Endothelial cell of umbilical vein (primary cell): ENCODE measurements around the gene FAM234B. TPM values are rescaled to one million over a fixed set of nuclear protein-coding genes. Genes with fewer than 3 reads are reported as not detected.

ENCODE experiments used
- BruUV-seq: library from RNA; stranded (reverse); fragments of 400-500 nt; replicated peaks from 2 replicates; lab custom pipeline; 2021; lab: Mats Ljungman, UMichigan
- CTCF ChIA-PET: fragments of 300-600, 350-600 bp; sonication (Branson Sonifier 250); formaldehyde crosslinking; loops from one replicate; lab custom pipeline; 2021; ENCODE audit warnings: antibody characterized with exemption, inconsistent platforms; lab: Charles Lee
- POLR2A ChIA-PET: fragments of 300-600, 350-600 bp; sonication (Branson Sonifier 250); formaldehyde crosslinking; loops from one replicate; lab custom pipeline; 2021; ENCODE audit warnings: antibody characterized with exemption, inconsistent platforms; lab: Charles Lee
- DNase-seq: peaks from one replicate; pipeline ENCODE4 v3.0.0-alpha.2; 2011; ENCODE audit warnings: low read depth, low spot score
- FAIRE-seq: peaks from 2 replicates; lab custom pipeline; 2011; peaks lifted over from hg19 to GRCh38; lab: Jason Lieb, UNC
- H2AFZ ChIP-seq: 2 replicates; pipeline ENCODE4 v1.6.0; 2012; ENCODE audit warnings: low read depth, low read length, control low read depth, inconsistent platforms
- H3K27ac ChIP-seq: 2 replicates; pipeline ENCODE4 v1.5.1; 2011; ENCODE audit warnings: low read depth, mild to moderate bottlenecking, control low read depth, low read length, moderate library complexity; ENCODE audit not compliant: insufficient read depth
- H3K27me3 ChIP-seq, 2 experiments: 2 replicates each; pipeline versions ENCODE4 v1.6.0 to v1.6.1; 2011; ENCODE audit warnings: low read length in 2 of 2, mixed read lengths in 1 of 2; ENCODE audit not compliant: control insufficient read depth in 2 of 2, insufficient read depth in 2 of 2
- H3K36me3 ChIP-seq, 2 experiments: 2 replicates in 1 of 2; 3 replicates in 1 of 2; pipeline ENCODE4 v1.5.1; 2011; ENCODE audit warnings: low read length in 2 of 2, mild to moderate bottlenecking in 1 of 2, moderate library complexity in 1 of 2; ENCODE audit not compliant: control insufficient read depth in 2 of 2, insufficient read depth in 2 of 2; ENCODE audit errors: extremely low read depth in 1 of 2
- H3K4me1 ChIP-seq: 3 replicates; pipeline ENCODE4 v1.5.1; 2011; ENCODE audit warnings: mild to moderate bottlenecking, low read length; ENCODE audit not compliant: control insufficient read depth, insufficient read depth; ENCODE audit errors: extremely low read depth
- H3K4me2 ChIP-seq: 2 replicates; pipeline ENCODE4 v1.6.1; 2011; ENCODE audit warnings: low read length, control low read depth, mixed read lengths; ENCODE audit not compliant: insufficient read depth
- H3K4me3 ChIP-seq, 3 experiments: fragments of 200-600 bp in 1 of 3; sonication (generic), shearing (Covaris generic) in 1 of 3; replicated peaks in 1 of 3; 2 replicates each; pipeline ENCODE4 v1.5.1; 2011 to 2016; ENCODE audit warnings: control low read depth in 3 of 3, low read length in 3 of 3, mild to moderate bottlenecking in 2 of 3, inconsistent platforms in 1 of 3, low read depth in 1 of 3, moderate library complexity in 1 of 3; ENCODE audit not compliant: insufficient read depth in 1 of 3
- H3K79me2 ChIP-seq: 2 replicates; pipeline ENCODE4 v1.6.0; 2012; ENCODE audit warnings: low read length, inconsistent platforms; ENCODE audit not compliant: control insufficient read depth, insufficient read depth
- H3K9ac ChIP-seq: replicated peaks from 2 replicates; pipeline ENCODE3; 2011; ENCODE audit warnings: low read length, control low read depth; ENCODE audit not compliant: insufficient read depth; ENCODE audit errors: extremely low read depth
- H3K9me1 ChIP-seq: replicated peaks from 3 replicates; pipeline ENCODE4 v1.6.0; 2011; ENCODE audit warnings: mild to moderate bottlenecking, low read length; ENCODE audit not compliant: control insufficient read depth, insufficient read depth; ENCODE audit errors: extremely low read depth
- H3K9me3 ChIP-seq: replicated peaks from 2 replicates; pipeline ENCODE4 v1.5.1; 2012; ENCODE audit warnings: low read length, inconsistent platforms; ENCODE audit not compliant: control insufficient read depth, insufficient read depth
- H4K20me1 ChIP-seq: replicated peaks from 2 replicates; pipeline ENCODE3; 2011; ENCODE audit warnings: mild to moderate bottlenecking, low read length; ENCODE audit not compliant: control insufficient read depth, insufficient read depth; ENCODE audit errors: extremely low read depth
- FOS ChIP-seq: IDR thresholded peaks from 2 replicates; pipeline ENCODE4 v1.6.1; 2011; ENCODE audit warnings: mild to moderate bottlenecking, low read length, moderate library complexity, borderline replicate concordance; ENCODE audit not compliant: insufficient read depth
- GATA2 ChIP-seq: IDR thresholded peaks from 2 replicates; pipeline ENCODE4 v1.7.0; 2011; ENCODE audit warnings: low read depth, mild to moderate bottlenecking, moderate library complexity, mixed read lengths, low read length; ENCODE audit not compliant: insufficient read length, insufficient read depth
- JUN ChIP-seq: IDR thresholded peaks from 2 replicates; pipeline ENCODE4 v1.6.1; 2011; ENCODE audit warnings: borderline replicate concordance, low read depth; ENCODE audit not compliant: insufficient read length, insufficient read depth
- MYC ChIP-seq: IDR thresholded peaks from one replicate; pipeline ENCODE4 v1.6.1; 2011; ENCODE audit warnings: mild to moderate bottlenecking, low read depth, low read length
- POLR2AphosphoS5 ChIP-seq: IDR thresholded peaks from 2 replicates; pipeline ENCODE4 v1.6.1; 2012; ENCODE audit warnings: low read depth, mild to moderate bottlenecking, control low read depth, low read length, moderate library complexity; ENCODE audit not compliant: insufficient read depth
- dilution Hi-C: fragments of 300-500 bp; cut with MboI; formaldehyde crosslinking; loops from one replicate; pipeline ENCODE4 v1.15.0; 2019; ENCODE audit warnings: low sequenced_read_pairs; ENCODE audit not compliant: extremely low pct_ligation_motif_present
- intact Hi-C: fragments of 100-400 bp; cut with micrococcal nuclease; formaldehyde crosslinking; loops from one replicate; pipeline ENCODE4 v1.10.0; 2022
- polyA plus RNA-seq, 4 experiments: library from polyadenylated mRNA; depleted of rRNA in 3 of 4; stranded (reverse) in 3 of 4; unstranded in 1 of 4; fragments of >200 nt; gene quantifications; 2 replicates each; pipeline versions ENCODE4 v1.2.1 to v1.2.3, GENCODE V29; 2011 to 2012; ENCODE audit warnings: missing spikeins in 1 of 4
- total RNA-seq: library from RNA; stranded (reverse); gene quantifications from 2 replicates; pipeline ENCODE4 v1.2.3, GENCODE V29; 2021

The FAM234B gene
- total and polyA plus RNA-seq, 2 donors (not counting 3 experiments of a cell fraction or from before 2014, with no cell fraction given), result 4.9 to 13.2 TPM

GRCh38 chr12:13093848-13094220, 49.7 kb downstream of the FAM234B start:
- peak overlapping the region; percentile 59 for H3K27ac ChIP-seq
- dilution Hi-C loops, result no loop called here
- H3K27me3 ChIP-seq, result no peaks in the 10 kb centered on the region
- DNase-seq, result peak; percentile 29
- H3K4me3 ChIP-seq, result no peak overlapping the region
- no peaks in the 10 kb centered on the region for H4K20me1 ChIP-seq
- no peaks in the 10 kb centered on the region for H3K9me1 ChIP-seq
- peak overlapping the region; percentile 49 for H3K4me2 ChIP-seq
- H3K9ac ChIP-seq, result peak overlapping the region; percentile 45
- ChIA-PET POLR2A (no interaction called here), CTCF (interaction anchor here (0.7 to 3.7 kb wide), 6 partner anchors 9 to 118 kb away, joined by 3 to 23 read pairs (median 4); no protein-coding TSS in a partner anchor)
- H3K36me3 ChIP-seq, result no peaks in the 10 kb centered on the region
- H3K79me2 ChIP-seq, result no peaks in the 10 kb centered on the region
- H3K4me1 ChIP-seq, result peaks cover 36% of the 10 kb centered on the region
- no TSS peak for BruUV-seq
- H3K9me3 ChIP-seq, result no peaks in the 10 kb centered on the region
- intact Hi-C loops, result no loop called here
- TF ChIP-seq FOS (no peak), JUN (no peak), POLR2AphosphoS5 (no peak), MYC (no peak)
- FAIRE-seq, result no peak
- peak overlapping the region; percentile 36 for H2AFZ ChIP-seq

GRCh38 chr12:13094367-13094766, 50.2 kb downstream of the FAM234B start:
- Histone ChIP-seq H3K27ac (peak overlapping the region; percentile 59), H3K9ac (peak overlapping the region; percentile 45), H3K4me3 (no peak overlapping the region), H2AFZ (peak overlapping the region; percentile 36), H3K4me1 (peaks cover 42% of the 10 kb centered on the region), H3K27me3 (no peaks in the 10 kb centered on the region), H3K36me3 (no peaks in the 10 kb centered on the region), H3K4me2 (peak overlapping the region; percentile 49), H3K9me1 (no peaks in the 10 kb centered on the region), H4K20me1 (no peaks in the 10 kb centered on the region), H3K79me2 (no peaks in the 10 kb centered on the region), H3K9me3 (no peaks in the 10 kb centered on the region)
- dilution Hi-C loops (no loop called here), intact Hi-C loops (no loop called here)
- ChIA-PET POLR2A (no interaction called here), CTCF (interaction anchor here (1.3 to 3.7 kb wide), 5 partner anchors 12 to 118 kb away, joined by 4 to 23 read pairs (median 6); no protein-coding TSS in a partner anchor)
- BruUV-seq, result no TSS peak
- TF ChIP-seq GATA2 (no peak), FOS (peak; percentile 77), JUN (peak; percentile 78)
- FAIRE-seq (peak; percentile 49), DNase-seq (peak; percentile 30)
